HEK293 (cell line): ENCODE results near the gene KRTAP5-5.

Source experiments
- CTCF ChIP-seq: fragments of 450-650 bp; formaldehyde crosslinking; IDR thresholded peaks from 2 replicates; pipeline ENCODE4 v1.5.1; 2016; ENCODE audit warnings: missing biosample characterization, missing genetic modification characterization
- HIC1 ChIP-seq: fragments of 450-650 bp; formaldehyde crosslinking; IDR thresholded peaks from 2 replicates; pipeline ENCODE4 v1.5.1; 2016; ENCODE audit warnings: missing biosample characterization, missing genetic modification characterization
- MYNN ChIP-seq: fragments of 450-650 bp; formaldehyde crosslinking; IDR thresholded peaks from 2 replicates; pipeline ENCODE4 v1.5.1; 2016; ENCODE audit warnings: missing biosample characterization, missing genetic modification characterization, borderline replicate concordance
- ZBTB17 ChIP-seq: fragments of 450-650 bp; formaldehyde crosslinking; IDR thresholded peaks from 2 replicates; pipeline ENCODE4 v1.5.1; 2016; ENCODE audit warnings: missing biosample characterization, missing genetic modification characterization
- ZBTB44 ChIP-seq: fragments of 450-650 bp; IDR thresholded peaks from 2 replicates; pipeline ENCODE4 v1.5.1; 2018; ENCODE audit warnings: missing biosample characterization, mild to moderate bottlenecking, missing genetic modification characterization
- ZBTB49 ChIP-seq: fragments of 450-650 bp; formaldehyde crosslinking; IDR thresholded peaks from 2 replicates; pipeline ENCODE4 v1.5.1; 2016; ENCODE audit warnings: missing biosample characterization, missing genetic modification characterization, low read depth
- ZBTB8A ChIP-seq: fragments of 450-650 bp; formaldehyde crosslinking; IDR thresholded peaks from 2 replicates; pipeline ENCODE4 v1.5.1; 2016; ENCODE audit warnings: missing biosample characterization, missing genetic modification characterization
- ZNF114 ChIP-seq: fragments of 450-650 bp; formaldehyde crosslinking; IDR thresholded peaks from 2 replicates; pipeline ENCODE4 v1.5.0; 2017; ENCODE audit warnings: missing biosample characterization, missing genetic modification characterization
- ZNF324 ChIP-seq: fragments of 450-650 bp; formaldehyde crosslinking; IDR thresholded peaks from 2 replicates; pipeline ENCODE4 v1.5.1; 2016; ENCODE audit warnings: missing biosample characterization, missing genetic modification characterization
- ZNF37A ChIP-seq: fragments of 450-650 bp; IDR thresholded peaks from 2 replicates; pipeline ENCODE4 v1.5.1; 2018; ENCODE audit warnings: missing biosample characterization, missing genetic modification characterization
- ZNF449 ChIP-seq: fragments of 450-650 bp; formaldehyde crosslinking; IDR thresholded peaks from 2 replicates; pipeline ENCODE4 v1.5.1; 2017; ENCODE audit warnings: missing biosample characterization, mild to moderate bottlenecking, missing genetic modification characterization, moderate library complexity
- ZNF561 ChIP-seq: fragments of 450-650 bp; IDR thresholded peaks from 2 replicates; pipeline ENCODE4 v1.5.1; 2018; ENCODE audit warnings: missing biosample characterization, missing genetic modification characterization, borderline replicate concordance
- ZNF692 ChIP-seq: fragments of 450-650 bp; formaldehyde crosslinking; IDR thresholded peaks from 2 replicates; pipeline ENCODE4 v1.5.1; 2016; ENCODE audit warnings: missing biosample characterization, missing genetic modification characterization
- ZSCAN5A ChIP-seq: fragments of 450-650 bp; formaldehyde crosslinking; IDR thresholded peaks from 2 replicates; pipeline ENCODE4 v1.5.1; 2016; ENCODE audit warnings: missing biosample characterization, missing genetic modification characterization

- no peak for TF ChIP-seq ZNF324 (tag by site-specific recombination)
- TF ChIP-seq ZNF449 (tag by site-specific recombination): no peak
- no peak for TF ChIP-seq ZNF114 (tag by site-specific recombination)
- TF ChIP-seq CTCF (tag by site-specific recombination): no peak
- TF ChIP-seq ZNF37A (tag by site-specific recombination): no peak
- no peak for TF ChIP-seq ZNF692 (tag by site-specific recombination)
- TF ChIP-seq ZSCAN5A (tag by site-specific recombination): no peak
- TF ChIP-seq ZBTB49 (tag by site-specific recombination): no peak
- no peak for TF ChIP-seq ZBTB8A (tag by site-specific recombination)
- no peak for TF ChIP-seq ZBTB17
- no peak for TF ChIP-seq ZBTB44 (tag by site-specific recombination)
- no peak for TF ChIP-seq ZNF561 (tag by site-specific recombination)
- TF ChIP-seq HIC1: no peak
- TF ChIP-seq MYNN: no peak
Measured at GRCh38 chr11:1639666-1640065, 10.1 kb downstream of the KRTAP5-5 start.
